A673 (cell line): Measurements from ENCODE around the gene FOXJ1. TPM values are rescaled to one million over a fixed set of nuclear protein-coding genes. Genes with fewer than 3 reads are reported as not detected.

ENCODE experiments used
- BruUV-seq: library from RNA; stranded (reverse); fragments of 400-500 nt; replicated peaks from 2 replicates; lab custom pipeline; 2021; lab: Mats Ljungman, UMichigan
- CTCF ChIA-PET: fragments of 300-600 bp; sonication (Branson Sonifier 250); formaldehyde crosslinking; loops from one replicate; lab custom pipeline; 2022; ENCODE audit warnings: antibody characterized with exemption; lab: Charles Lee
- POLR2A ChIA-PET: fragments of 300-600 bp; sonication (Branson Sonifier 250); formaldehyde crosslinking; loops from one replicate; lab custom pipeline; 2022; ENCODE audit warnings: antibody characterized with exemption; ENCODE audit not compliant: low non-redundant PET; lab: Charles Lee
- DNase-seq: peaks from one replicate; pipeline ENCODE4 v3.0.0-alpha.2; 2015; ENCODE audit warnings: low spot score
- H3K27ac ChIP-seq: fragments of 200-600 bp; sonication (generic); 2 replicates; pipeline ENCODE4 v1.5.1; 2016; ENCODE audit warnings: mixed run types, low read depth, mild to moderate bottlenecking, mixed read lengths, antibody characterized with exemption, low read length; ENCODE audit not compliant: poor library complexity, severe bottlenecking
- H3K27me3 ChIP-seq: fragments of 200-600 bp; sonication (generic); replicated peaks from 2 replicates; pipeline ENCODE4 v1.6.1; 2017; ENCODE audit warnings: mixed run types, low read depth, mild to moderate bottlenecking, mixed read lengths, antibody characterized with exemption, low read length; ENCODE audit not compliant: insufficient read depth, poor library complexity
- H3K36me3 ChIP-seq: fragments of 200-600 bp; sonication (generic); 2 replicates; pipeline ENCODE4 v1.6.1; 2016; ENCODE audit warnings: mixed run types, mild to moderate bottlenecking, mixed read lengths, antibody characterized with exemption, low read length; ENCODE audit not compliant: insufficient read depth, poor library complexity, severe bottlenecking
- H3K4me1 ChIP-seq: fragments of 200-600 bp; sonication (generic); 2 replicates; pipeline ENCODE4 v1.6.1; 2017; ENCODE audit warnings: mixed run types, mild to moderate bottlenecking, mixed read lengths, antibody characterized with exemption, low read length; ENCODE audit not compliant: insufficient read depth, poor library complexity, severe bottlenecking
- H3K4me3 ChIP-seq: fragments of 200-600 bp; sonication (generic); 2 replicates; pipeline ENCODE4 v1.5.1; 2016; ENCODE audit warnings: low read depth, mixed run types, mild to moderate bottlenecking, mixed read lengths, low read length; ENCODE audit not compliant: poor library complexity, severe bottlenecking
- H3K9me3 ChIP-seq: fragments of 200-600 bp; sonication (generic); 2 replicates; pipeline ENCODE4 v1.6.1; 2016; ENCODE audit warnings: mixed run types, low read depth, mild to moderate bottlenecking, mixed read lengths, antibody characterized with exemption, low read length; ENCODE audit not compliant: poor library complexity, severe bottlenecking
- CTCF ChIP-seq: fragments of 300-800, 200-600 bp; sonication (generic); conservative IDR thresholded peaks from 2 replicates; pipeline ENCODE4 v1.5.1; 2017; ENCODE audit warnings: low read depth, mild to moderate bottlenecking, antibody characterized with exemption, low read length, moderate library complexity, mixed read lengths
- EZH2 ChIP-seq: fragments of 200-600 bp; sonication (generic); IDR thresholded peaks from 2 replicates; pipeline ENCODE4 v1.6.1; 2017; ENCODE audit warnings: borderline replicate concordance, low read depth, mild to moderate bottlenecking, mixed read lengths, antibody characterized with exemption, low read length; ENCODE audit not compliant: poor library complexity, severe bottlenecking
- intact Hi-C: fragments of 100-400 bp; cut with micrococcal nuclease; formaldehyde crosslinking; loops from one replicate; pipeline ENCODE4 v1.10.0; 2022; ENCODE audit not compliant: unreplicated experiment
- total RNA-seq: library from RNA; stranded (reverse); gene quantifications from 2 replicates; pipeline ENCODE4 v1.2.3, GENCODE V29; 2021

Gene FOXJ1
- total RNA-seq, 1 experiment from 2014 or later: 0.17 TPM

GRCh38 chr17:76140661-76141211, 309 bp downstream of the FOXJ1 start:
- Histone ChIP-seq H3K4me1 (peaks cover 49% of the 10 kb centered on the region), H3K27ac (no peak overlapping the region), H3K4me3 (peak overlapping the region; percentile 38), H3K36me3 (no peaks in the 10 kb centered on the region), H3K9me3 (no peaks in the 10 kb centered on the region), H3K27me3 (no peaks in the 10 kb centered on the region)
- DNase-seq: no peak
- no TSS peak for BruUV-seq
- no peak for TF ChIP-seq EZH2
- no peak for TF ChIP-seq CTCF
- CTCF ChIA-PET: no interaction called here
- POLR2A ChIA-PET: no interaction called here
- intact Hi-C loops: no loop called here

GRCh38 chr17:76139801-76140660, 1.0 kb downstream of the FOXJ1 start:
- ChIA-PET CTCF (no interaction called here), POLR2A (no interaction called here)
- intact Hi-C loops: no loop called here
- no peak overlapping the region for H3K4me3 ChIP-seq
- no peak for DNase-seq
- H3K36me3 ChIP-seq: no peaks in the 10 kb centered on the region
- no peaks in the 10 kb centered on the region for H3K9me3 ChIP-seq
- H3K27ac ChIP-seq: no peak overlapping the region
- no peaks in the 10 kb centered on the region for H3K27me3 ChIP-seq
- no peak for TF ChIP-seq EZH2
- no peak for TF ChIP-seq CTCF
- BruUV-seq: no TSS peak
- H3K4me1 ChIP-seq: peaks cover 45% of the 10 kb centered on the region

- no TSS peak for BruUV-seq
- intact Hi-C loops: no loop called here
- CTCF ChIA-PET: no interaction called here
- POLR2A ChIA-PET: no interaction called here
- TF ChIP-seq EZH2 (no peak), CTCF (no peak)
- no peak for DNase-seq
- Histone ChIP-seq H3K9me3 (no peaks in the 10 kb centered on the region), H3K27me3 (no peaks in the 10 kb centered on the region), H3K4me1 (peaks cover 41% of the 10 kb centered on the region), H3K36me3 (no peaks in the 10 kb centered on the region), H3K4me3 (no peak overlapping the region), H3K27ac (no peak overlapping the region)
These were observed 1.9 kb downstream of the FOXJ1 start for GRCh38 chr17:76138896-76139752.
